Gastrocnemius medialis (tissue), 4 donors: ENCODE data around the gene AGAP1. TPM values are rescaled to one million over a fixed set of nuclear protein-coding genes. Genes with fewer than 3 reads are reported as not detected.

Experiments used
- ATAC-seq, 2 donors: fragments of 150-250 bp; one replicate each; pipeline ENCODE4 v1.9.1; 2016
- DNase-seq, 2 donors: peaks; one replicate each; pipeline ENCODE4 v3.0.0-alpha.2; 2019
- H3K27ac ChIP-seq, 4 donors: fragments of 200-600 bp; sonication (generic); 1 replicate in 1 of 4; 2 replicates in 3 of 4; pipeline ENCODE4 v1.5.1; 2016 to 2018; ENCODE audit warnings: mild to moderate bottlenecking in 2 of 4, moderate library complexity in 1 of 4
- H3K27me3 ChIP-seq, 3 donors: fragments of 200-600 bp; sonication (generic) in 2 of 3; 1 replicate in 1 of 3; 2 replicates in 2 of 3; pipeline versions ENCODE4 v1.5.1 to v1.6.0; 2016 to 2019; ENCODE audit warnings: mild to moderate bottlenecking in 1 of 3, moderate library complexity in 1 of 3
- H3K36me3 ChIP-seq, 2 donors: fragments of 200-600 bp; sonication (generic) in 1 of 2; one replicate each; pipeline ENCODE4 v1.5.1; 2017 to 2018
- H3K4me1 ChIP-seq, 2 donors: fragments of 200-600 bp; sonication (generic) in 1 of 2; one replicate each; pipeline ENCODE4 v1.5.1; 2016 to 2017; ENCODE audit warnings: mild to moderate bottlenecking in 2 of 2
- H3K4me3 ChIP-seq, 4 donors: fragments of 200-600 bp; sonication (generic) in 3 of 4; 1 replicate in 1 of 4; 2 replicates in 3 of 4; pipeline ENCODE4 v1.5.1; 2016 to 2019; ENCODE audit warnings: mild to moderate bottlenecking in 2 of 4
- H3K9me3 ChIP-seq, 3 donors: fragments of 200-600 bp; sonication (generic) in 2 of 3; 1 replicate in 1 of 3; 2 replicates in 2 of 3; pipeline ENCODE4 v1.5.1; 2016 to 2019
- POLR2A ChIP-seq, 2 donors: fragments of 450-650 bp; IDR thresholded peaks; one replicate each; pipeline ENCODE4 v1.6.1; 2017; ENCODE audit warnings: antibody characterized with exemption in 2 of 2, mild to moderate bottlenecking in 2 of 2, moderate library complexity in 2 of 2
- in situ Hi-C, 4 donors: fragments of 200-750 bp; cut with MboI; loops; one replicate each; pipeline versions ENCODE4 v1.15.0 to v1.8.0; 2017; ENCODE audit warnings: low sequenced_read_pairs in 4 of 4
- intact Hi-C: fragments of 100-400 bp; cut with DNase I; formaldehyde crosslinking; loops from one replicate; pipeline ENCODE4 v1.15.1; 2023; ENCODE audit warnings: low total_unique reads
- total RNA-seq, 4 donors: library from RNA; depleted of rRNA; stranded (reverse); fragments of >200 nt; gene quantifications; one replicate each; pipeline versions ENCODE4 v1.1.0 to v1.2.3, GENCODE V29; 2016
- TF ChIP-seq, protein P1 (sequence below), 5 experiments: fragments of 450-650 bp in 3 of 5; fragments of 200-600 bp in 2 of 5; sonication (generic) in 2 of 5; IDR thresholded peaks in 4 of 5; conservative IDR thresholded peaks in 1 of 5; 1 replicate in 4 of 5; 2 replicates in 1 of 5; pipeline ENCODE4 v1.5.1; 2016 to 2019; ENCODE audit warnings: antibody characterized with exemption in 5 of 5, mild to moderate bottlenecking in 3 of 5, moderate library complexity in 3 of 5

The AGAP1 gene
- total RNA-seq, 4 donors from 2014 or later, result 8.5 to 26.8 (median 14.4) TPM

DNA sequence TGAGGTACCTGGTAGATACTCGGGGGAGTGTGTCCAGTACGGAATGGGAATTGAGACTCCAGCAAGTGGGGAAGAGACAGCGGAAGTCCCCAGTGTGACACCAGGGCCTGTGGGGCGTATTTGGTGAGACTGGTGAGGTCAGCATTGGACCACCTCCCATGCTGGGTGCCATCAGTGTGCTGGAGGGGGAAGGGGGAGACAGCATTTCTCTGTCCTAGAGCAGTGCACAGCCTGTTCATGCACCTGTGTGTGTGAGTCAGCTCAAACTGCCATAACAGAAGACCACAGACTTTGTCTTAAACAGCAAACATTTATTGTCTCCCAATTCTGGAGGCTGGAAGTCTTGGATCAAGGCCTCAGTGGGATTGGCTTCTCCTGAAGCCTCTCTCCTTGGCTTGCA is 372.5 kb downstream of the AGAP1 start:
- ATAC-seq (no peak), DNase-seq (no peak)
- no peak overlapping the region for H3K4me3 ChIP-seq
- H3K4me1 ChIP-seq, result peaks cover 0 to 7% of the 10 kb centered on the region in 2 donors
- no peaks in the 10 kb centered on the region for H3K36me3 ChIP-seq
- H3K27me3 ChIP-seq, result no peaks in the 10 kb centered on the region
- TF ChIP-seq, protein P1, sequence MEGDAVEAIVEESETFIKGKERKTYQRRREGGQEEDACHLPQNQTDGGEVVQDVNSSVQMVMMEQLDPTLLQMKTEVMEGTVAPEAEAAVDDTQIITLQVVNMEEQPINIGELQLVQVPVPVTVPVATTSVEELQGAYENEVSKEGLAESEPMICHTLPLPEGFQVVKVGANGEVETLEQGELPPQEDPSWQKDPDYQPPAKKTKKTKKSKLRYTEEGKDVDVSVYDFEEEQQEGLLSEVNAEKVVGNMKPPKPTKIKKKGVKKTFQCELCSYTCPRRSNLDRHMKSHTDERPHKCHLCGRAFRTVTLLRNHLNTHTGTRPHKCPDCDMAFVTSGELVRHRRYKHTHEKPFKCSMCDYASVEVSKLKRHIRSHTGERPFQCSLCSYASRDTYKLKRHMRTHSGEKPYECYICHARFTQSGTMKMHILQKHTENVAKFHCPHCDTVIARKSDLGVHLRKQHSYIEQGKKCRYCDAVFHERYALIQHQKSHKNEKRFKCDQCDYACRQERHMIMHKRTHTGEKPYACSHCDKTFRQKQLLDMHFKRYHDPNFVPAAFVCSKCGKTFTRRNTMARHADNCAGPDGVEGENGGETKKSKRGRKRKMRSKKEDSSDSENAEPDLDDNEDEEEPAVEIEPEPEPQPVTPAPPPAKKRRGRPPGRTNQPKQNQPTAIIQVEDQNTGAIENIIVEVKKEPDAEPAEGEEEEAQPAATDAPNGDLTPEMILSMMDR (IDR thresholded peaks at IDR 0.05 in 4 of 5, conservative IDR thresholded peaks at IDR 0.05 in 1 of 5), result no peak
- TF ChIP-seq POLR2A (IDR thresholded peaks at IDR 0.05), result no peak
- intact Hi-C loops, result no loop called here
- in situ Hi-C loops, result no loop called here
- peaks cover 0 to 3% (median 0%) of the 10 kb centered on the region in 3 donors for H3K9me3 ChIP-seq
- H3K27ac ChIP-seq, result no peak overlapping the region

DNA sequence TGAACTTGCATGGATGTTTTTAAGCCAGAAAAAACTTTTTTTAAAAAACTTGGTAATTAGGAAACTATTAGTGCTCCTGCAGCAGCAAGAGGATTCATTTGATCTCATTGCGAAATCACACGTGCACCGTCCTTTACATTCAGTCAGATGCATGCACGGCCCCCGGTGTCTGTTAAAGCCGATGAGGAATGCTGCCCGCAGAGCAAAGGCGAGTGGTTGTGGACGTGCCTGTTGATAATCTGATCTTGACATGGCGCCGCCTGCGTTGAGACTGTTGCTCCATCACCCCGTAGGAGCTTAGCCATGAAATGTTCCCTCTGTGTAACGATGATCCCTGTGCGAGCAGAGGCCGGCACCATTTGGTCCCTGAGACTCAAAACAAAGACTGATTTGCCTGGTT is 374.4 kb downstream of the AGAP1 start:
- Histone ChIP-seq H3K36me3 (no peaks in the 10 kb centered on the region), H3K27ac (no peak overlapping the region), H3K27me3 (no peaks in the 10 kb centered on the region), H3K4me3 (no peak overlapping the region), H3K9me3 (peaks cover 0 to 3% (median 0%) of the 10 kb centered on the region in 3 donors), H3K4me1 (peaks cover 0 to 7% of the 10 kb centered on the region in 2 donors)
- intact Hi-C loops, result no loop called here
- ATAC-seq (peak in 1 of 2 donors; percentile 70), DNase-seq (peak in 1 of 2 donors; percentile 19)
- TF ChIP-seq, protein P1 (IDR thresholded peaks at IDR 0.05 in 4 of 5, conservative IDR thresholded peaks at IDR 0.05 in 1 of 5), result no peak
- no peak for TF ChIP-seq POLR2A (IDR thresholded peaks at IDR 0.05)
- in situ Hi-C loops, result no loop called here

DNA sequence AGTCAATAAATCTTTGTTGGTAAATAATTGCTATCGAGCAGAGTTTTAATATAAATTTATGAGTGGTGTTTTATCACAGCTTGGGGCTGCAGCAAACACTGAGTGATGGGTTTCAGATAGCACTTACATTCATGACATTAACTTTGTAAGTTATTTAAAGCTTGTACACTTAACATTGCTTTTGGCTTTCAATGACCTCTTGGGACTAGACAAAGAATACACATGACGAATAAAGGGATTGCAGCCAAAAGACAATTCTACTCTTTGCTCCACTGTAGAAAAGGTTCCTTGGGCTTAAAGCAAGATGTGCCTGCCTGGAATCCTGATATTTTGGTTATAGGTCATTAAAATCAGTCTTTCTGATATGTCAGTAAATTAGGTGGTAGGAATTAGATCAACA is 374.8 kb downstream of the AGAP1 start:
- peaks cover 0 to 3% (median 0%) of the 10 kb centered on the region in 3 donors for H3K9me3 ChIP-seq
- H3K27ac ChIP-seq, result no peak overlapping the region
- intact Hi-C loops, result no loop called here
- no peaks in the 10 kb centered on the region for H3K27me3 ChIP-seq
- DNase-seq (no peak), ATAC-seq (no peak)
- in situ Hi-C loops, result no loop called here
- TF ChIP-seq POLR2A (IDR thresholded peaks at IDR 0.05), result no peak
- TF ChIP-seq, protein P1 (IDR thresholded peaks at IDR 0.05 in 4 of 5, conservative IDR thresholded peaks at IDR 0.05 in 1 of 5), result no peak
- H3K4me3 ChIP-seq, result no peak overlapping the region
- no peaks in the 10 kb centered on the region for H3K36me3 ChIP-seq
- peaks cover 0 to 7% of the 10 kb centered on the region in 2 donors for H3K4me1 ChIP-seq

DNA sequence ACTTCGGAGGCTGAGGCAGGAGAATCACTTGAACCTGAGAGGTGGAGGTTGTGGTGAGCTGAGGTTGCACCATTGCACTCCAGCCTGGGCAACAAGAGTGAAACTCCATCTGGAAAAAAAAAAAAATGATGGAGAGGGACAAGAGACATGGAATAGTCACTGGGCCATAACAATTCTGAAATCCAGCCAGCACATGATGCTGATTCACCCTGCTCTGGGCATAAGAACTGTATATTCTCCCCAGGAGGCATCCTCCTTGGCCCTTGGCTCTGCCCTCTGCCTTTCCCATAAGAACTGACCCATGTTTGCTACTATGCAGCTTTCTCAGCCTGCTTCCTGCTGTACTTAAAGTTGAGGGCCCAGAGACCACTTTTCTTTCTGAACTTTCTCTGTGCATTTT is 376.7 kb downstream of the AGAP1 start:
- Histone ChIP-seq H3K9me3 (peaks cover 0 to 3% (median 0%) of the 10 kb centered on the region in 3 donors), H3K36me3 (no peaks in the 10 kb centered on the region), H3K4me1 (peaks cover 0 to 7% of the 10 kb centered on the region in 2 donors), H3K4me3 (no peak overlapping the region), H3K27me3 (no peaks in the 10 kb centered on the region), H3K27ac (no peak overlapping the region)
- no peak for ATAC-seq
- intact Hi-C loops (no loop called here), in situ Hi-C loops (no loop called here)
- no peak for DNase-seq
- no peak for TF ChIP-seq POLR2A (IDR thresholded peaks at IDR 0.05)
- TF ChIP-seq, protein P1 (IDR thresholded peaks at IDR 0.05 in 4 of 5, conservative IDR thresholded peaks at IDR 0.05 in 1 of 5), result no peak

DNA sequence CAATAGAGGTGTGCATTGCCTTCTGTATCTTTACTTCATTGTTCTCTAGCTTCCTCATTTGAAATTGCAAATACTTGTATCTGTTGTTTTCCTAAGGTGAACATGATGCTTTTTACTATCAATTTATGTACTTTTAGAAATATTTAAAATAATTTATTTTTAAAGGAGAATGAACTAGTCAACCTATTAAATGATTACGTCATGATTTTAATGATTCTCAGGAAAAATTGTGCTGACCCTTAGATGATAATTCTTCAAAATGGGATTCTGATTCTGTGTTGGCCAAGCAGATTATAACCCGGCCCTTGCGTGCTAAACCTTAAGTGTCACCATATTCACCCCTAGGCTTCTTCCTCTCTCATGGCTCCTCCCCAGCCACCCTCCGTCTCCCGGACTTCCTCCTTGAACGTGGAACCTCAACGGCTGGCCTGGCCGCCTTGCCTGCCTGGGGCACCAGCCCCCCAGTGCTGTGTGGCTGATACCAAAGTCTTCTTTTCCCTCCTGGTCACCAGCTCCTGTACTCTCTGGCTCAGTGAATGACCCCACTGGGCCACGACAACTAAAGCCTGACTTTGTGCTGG is 382.3 kb downstream of the AGAP1 start:
- Histone ChIP-seq H3K4me3 (no peak overlapping the region), H3K9me3 (no peaks in the 10 kb centered on the region), H3K27ac (no peak overlapping the region), H3K4me1 (no peaks in the 10 kb centered on the region), H3K36me3 (no peaks in the 10 kb centered on the region), H3K27me3 (no peaks in the 10 kb centered on the region)
- DNase-seq, result no peak
- in situ Hi-C loops (no loop called here), intact Hi-C loops (no loop called here)
- no peak for TF ChIP-seq POLR2A (IDR thresholded peaks at IDR 0.05)
- TF ChIP-seq, protein P1 (IDR thresholded peaks at IDR 0.05 in 4 of 5, conservative IDR thresholded peaks at IDR 0.05 in 1 of 5), result no peak
- no peak for ATAC-seq
